K562 (cell line): ENCODE measurements around the gene PPWD1. TPM values are rescaled to one million over a fixed set of nuclear protein-coding genes. Genes with fewer than 3 reads are reported as not detected.

Experiments
- ADNP ChIP-seq: fragments of 200-800 bp; sonication (Bioruptor generic); IDR thresholded peaks from 2 replicates; pipeline ENCODE4 v1.6.1; 2016; ENCODE audit warnings: missing genetic modification characterization, missing compliant biosample characterization
- ARID4B ChIP-seq: sonication (generic); formaldehyde crosslinking; IDR thresholded peaks from 2 replicates; pipeline ENCODE4 v1.8.0; 2022; ENCODE audit warnings: mild to moderate bottlenecking, missing genetic modification reagents
- RBM14 ChIP-seq: fragments of 200-400 bp; formaldehyde crosslinking; IDR thresholded peaks from 2 replicates; pipeline ENCODE4 v1.6.1; 2018; ENCODE audit warnings: low read depth, mild to moderate bottlenecking, low read length, moderate library complexity, borderline replicate concordance; ENCODE audit not compliant: insufficient read depth
- SPI1 ChIP-seq: IDR thresholded peaks from 2 replicates; pipeline ENCODE4 v1.6.1; 2011; ENCODE audit warnings: low read depth, low read length, control low read depth, borderline replicate concordance
- STAG1 ChIP-seq: sonication (generic); formaldehyde crosslinking; IDR thresholded peaks from 2 replicates; pipeline ENCODE4 v1.5.0; 2020; ENCODE audit warnings: missing genetic modification reagents, borderline replicate concordance
- TFE3 ChIP-seq: fragments of 450-650 bp; formaldehyde crosslinking; IDR thresholded peaks from 2 replicates; pipeline ENCODE4 v1.4.0; 2020; ENCODE audit warnings: mild to moderate bottlenecking, mixed read lengths
- ZNF280B ChIP-seq: fragments of 250-450 bp; sonication (Bioruptor Pico); IDR thresholded peaks from 2 replicates; pipeline ENCODE4 v1.5.1; 2021; ENCODE audit warnings: mild to moderate bottlenecking
- ZNF318 ChIP-seq, 2 experiments: fragments of 450-650 bp; IDR thresholded peaks; 2 replicates each; pipeline ENCODE4 v1.6.1; 2016; ENCODE audit warnings: mild to moderate bottlenecking in 2 of 2, borderline replicate concordance in 1 of 2, low read depth in 1 of 2, moderate library complexity in 1 of 2
- polyA plus RNA-seq, 8 experiments: library from polyadenylated mRNA; depleted of rRNA in 4 of 8; stranded (reverse) in 5 of 8; unstranded in 3 of 8; fragments of >200 nt; fragmentation: Nextera tagmentation in 2 of 8; fragmentation: Illumina TruSeq in 1 of 8; extraction: Ambion mirVana in 2 of 8; extraction: Trizol in 1 of 8; gene quantifications; 2 replicates each; pipeline versions ENCODE4 v1.2.1 to v1.2.3, GENCODE V29; 2011 to 2014; ENCODE audit warnings: inconsistent platforms in 1 of 8, missing spikeins in 1 of 8
- total RNA-seq, 7 experiments: library from RNA; depleted of rRNA in 6 of 7; stranded (reverse); fragments of >200 nt in 6 of 7; fragmentation: Illumina TruSeq in 2 of 7; extraction: Trizol in 2 of 7; gene quantifications; 2 replicates each; pipeline versions ENCODE4 v1.2.1 to v1.2.3, GENCODE V29; 2011 to 2021; ENCODE audit warnings: low replicate concordance in 1 of 7

Gene PPWD1
- total and polyA plus RNA-seq, 9 of the 15 experiments (the other 6 are each of a cell fraction or from before 2014, with no cell fraction given) = 24.1 to 89.2 (median 51.4) TPM

GRCh38 chr5:65562731-65563701 lies at the start of gene PPWD1, which contains the start of gene CENPK (continued):
- TF ChIP-seq ZNF318 (IDR thresholded peaks at IDR 0.05; ENCODE audit: borderline replicate concordance in 1 of 2, low read depth in 1 of 2) (peak in 1 of 2 experiments; percentile 36; a peak in 1 of 4 replicates), RBM14 (no peak), SPI1 (no peak), STAG1 (CRISPR knock-in tag) (no peak), TFE3 (CRISPR knock-in tag) (no peak), ADNP (tag) (no peak), ZNF280B (CRISPR knock-in tag) (no peak), ARID4B (CRISPR knock-in tag) (peak; percentile 26; the same call in 1 of the 2 replicates)
